SK-N-SH (cell line): ENCODE data around the gene PXN. TPM values are rescaled to one million over a fixed set of nuclear protein-coding genes. Genes with fewer than 3 reads are reported as not detected.
A peak's percentile ranks its signal among the peaks of the same experiment; 100 is the strongest.

ENCODE experiments used
- CTCF ChIA-PET: fragments of 300-600, 350-600 bp; formaldehyde crosslinking; extraction: SDS; loops from one replicate; lab custom pipeline; 2021; lab: Yijun Ruan, JAX
- POLR2A ChIA-PET: fragments of 350-600 bp; sonication (Branson Sonifier 250); formaldehyde crosslinking; extraction: SDS; loops from one replicate; lab custom pipeline; 2020; ENCODE audit warnings: antibody characterized with exemption, inconsistent platforms; lab: Yijun Ruan, JAX
- DNase-seq: peaks from one replicate; pipeline ENCODE4 v3.0.0; 2012
- H2AFZ ChIP-seq: fragments of 200-600 bp; sonication (generic); 2 replicates; pipeline ENCODE4 v1.8.1; 2016; ENCODE audit warnings: antibody characterized with exemption, mild to moderate bottlenecking, low read depth
- H3F3A ChIP-seq: fragments of 200-600 bp; sonication (generic); replicated peaks from 2 replicates; pipeline ENCODE3; 2016; ENCODE audit warnings: antibody characterized with exemption, mild to moderate bottlenecking; ENCODE audit not compliant: insufficient read depth
- H3K27ac ChIP-seq, 2 experiments: fragments of 200-500 bp in 1 of 2; fragments of 200-600 bp in 1 of 2; sonication (Bioruptor generic) in 1 of 2; sonication (generic), shearing (Covaris generic) in 1 of 2; 2 replicates each; pipeline versions ENCODE4 v1.5.1 to v1.6.1; 2014 to 2016; ENCODE audit warnings: low read depth in 2 of 2, inconsistent platforms in 1 of 2, low read length in 1 of 2, mild to moderate bottlenecking in 1 of 2, mixed read lengths in 1 of 2
- H3K27me3 ChIP-seq: fragments of 200-600 bp; sonication (generic), shearing (Covaris generic); 2 replicates; pipeline ENCODE4 v1.6.1; 2016; ENCODE audit warnings: mixed run types; ENCODE audit not compliant: insufficient read depth
- H3K36me3 ChIP-seq, 2 experiments: fragments of 200-500 bp in 1 of 2; fragments of 200-600 bp in 1 of 2; sonication (Bioruptor generic) in 1 of 2; sonication (generic) in 1 of 2; replicated peaks in 1 of 2; 2 replicates each; pipeline versions ENCODE3 to v1.5.1; 2014 to 2016; ENCODE audit warnings: low read length in 1 of 2, mild to moderate bottlenecking in 1 of 2; ENCODE audit not compliant: insufficient read depth in 2 of 2, control insufficient read depth in 1 of 2
- H3K4me1 ChIP-seq, 2 experiments: fragments of 200-500 bp in 1 of 2; fragments of 200-600 bp in 1 of 2; sonication (Bioruptor generic) in 1 of 2; sonication (generic), shearing (Covaris generic) in 1 of 2; 2 replicates each; pipeline versions ENCODE4 v1.5.1 to v1.6.1; 2014 to 2016; ENCODE audit warnings: low read depth in 1 of 2, low read length in 1 of 2, mixed run types in 1 of 2; ENCODE audit not compliant: insufficient read depth in 2 of 2, control insufficient read depth in 1 of 2
- H3K4me2 ChIP-seq: fragments of 200-600 bp; sonication (generic), shearing (Covaris generic); 2 replicates; pipeline ENCODE4 v1.6.1; 2017; ENCODE audit warnings: mixed run types
- H3K4me3 ChIP-seq, 2 experiments: fragments of 200-500 bp in 1 of 2; fragments of 200-600 bp in 1 of 2; sonication (Bioruptor generic) in 1 of 2; sonication (generic), shearing (Covaris generic) in 1 of 2; 2 replicates each; pipeline versions ENCODE4 v1.5.1 to v1.8.1; 2014 to 2016; ENCODE audit warnings: low read depth in 2 of 2, inconsistent platforms in 1 of 2, low read length in 1 of 2, mild to moderate bottlenecking in 1 of 2, mixed read lengths in 1 of 2, moderate library complexity in 1 of 2
- H3K79me2 ChIP-seq: fragments of 200-600 bp; sonication (generic); 2 replicates; pipeline ENCODE4 v1.8.1; 2017; ENCODE audit warnings: mild to moderate bottlenecking; ENCODE audit not compliant: insufficient read depth
- H3K9ac ChIP-seq: fragments of 200-600 bp; sonication (generic); 2 replicates; pipeline ENCODE4 v1.6.1; 2017; ENCODE audit warnings: mixed run types
- H3K9me2 ChIP-seq: fragments of 200-600 bp; sonication (generic); 2 replicates; pipeline ENCODE4 v1.6.1; 2017; ENCODE audit warnings: mixed run types
- H3K9me3 ChIP-seq: fragments of 200-600 bp; sonication (generic); 2 replicates; pipeline ENCODE4 v1.6.1; 2017; ENCODE audit warnings: mixed run types, mild to moderate bottlenecking, moderate library complexity
- H4K20me1 ChIP-seq: fragments of 200-600 bp; sonication (generic); 2 replicates; pipeline ENCODE4 v1.6.1; 2017; ENCODE audit warnings: mild to moderate bottlenecking, mixed run types; ENCODE audit not compliant: insufficient read depth
- ELF1 ChIP-seq: IDR thresholded peaks from 2 replicates; pipeline ENCODE4 v1.4.0; 2012
- EP300 ChIP-seq, 2 experiments: IDR thresholded peaks; 2 replicates each; pipeline versions ENCODE4 v1.4.0 to v1.6.1; 2012; ENCODE audit warnings: borderline replicate concordance in 1 of 2, low read depth in 1 of 2, low read length in 1 of 2
- EZH2phosphoT487 ChIP-seq: fragments of 200-600 bp; sonication (generic); IDR thresholded peaks from 2 replicates; pipeline ENCODE4 v1.6.1; 2017; ENCODE audit warnings: low read depth, mixed run types, mild to moderate bottlenecking, antibody characterized with exemption, moderate library complexity, borderline replicate concordance
- FOXM1 ChIP-seq: IDR thresholded peaks from 2 replicates; pipeline ENCODE4 v1.4.0; 2012; ENCODE audit warnings: low read depth, mild to moderate bottlenecking
- RCOR1 ChIP-seq: fragments of 150-350 bp; IDR thresholded peaks from 2 replicates; pipeline ENCODE4 v1.6.1; 2017; ENCODE audit warnings: antibody characterized with exemption, low read length
- SIN3A ChIP-seq: IDR thresholded peaks from 2 replicates; pipeline ENCODE4 v1.6.1; 2012; ENCODE audit warnings: low read depth, mild to moderate bottlenecking, low read length, moderate library complexity, borderline replicate concordance
- TAF1 ChIP-seq: IDR thresholded peaks from 2 replicates; pipeline ENCODE4 v1.6.1; 2012; ENCODE audit warnings: low read depth, mild to moderate bottlenecking, low read length, moderate library complexity, borderline replicate concordance
- TCF12 ChIP-seq: IDR thresholded peaks from 2 replicates; pipeline ENCODE4 v1.4.0; 2012
- TEAD4 ChIP-seq: IDR thresholded peaks from 2 replicates; pipeline ENCODE4 v1.4.0; 2012; ENCODE audit warnings: mild to moderate bottlenecking, borderline replicate concordance; ENCODE audit not compliant: insufficient read depth
- WGBS: methylation state at CpG from one replicate; pipeline ENCODE4 v1.1.6; 2017; ENCODE audit warnings: low lambda C conversion rate; 5-methylcytosine and 5-hydroxymethylcytosine counted together
- polyA plus RNA-seq, 3 experiments: library from polyadenylated mRNA; depleted of rRNA; stranded (reverse); fragments of >200 nt; gene quantifications; 2 replicates each; pipeline ENCODE4 v1.2.3, GENCODE V29; 2012
- TF ChIP-seq, protein P1 (sequence below): fragments of 150-350 bp; IDR thresholded peaks from 2 replicates; pipeline ENCODE4 v1.6.1; 2017; ENCODE audit warnings: antibody characterized with exemption, low read length, low read depth, borderline replicate concordance
- TF ChIP-seq, protein P2 (sequence below): IDR thresholded peaks from 2 replicates; pipeline ENCODE4 v1.4.0; 2012; ENCODE audit warnings: low read depth, borderline replicate concordance

Gene PXN
- polyA plus RNA-seq, 1 of the 3 experiments (the other 2 are of a cell fraction): 89.0 TPM

DNA sequence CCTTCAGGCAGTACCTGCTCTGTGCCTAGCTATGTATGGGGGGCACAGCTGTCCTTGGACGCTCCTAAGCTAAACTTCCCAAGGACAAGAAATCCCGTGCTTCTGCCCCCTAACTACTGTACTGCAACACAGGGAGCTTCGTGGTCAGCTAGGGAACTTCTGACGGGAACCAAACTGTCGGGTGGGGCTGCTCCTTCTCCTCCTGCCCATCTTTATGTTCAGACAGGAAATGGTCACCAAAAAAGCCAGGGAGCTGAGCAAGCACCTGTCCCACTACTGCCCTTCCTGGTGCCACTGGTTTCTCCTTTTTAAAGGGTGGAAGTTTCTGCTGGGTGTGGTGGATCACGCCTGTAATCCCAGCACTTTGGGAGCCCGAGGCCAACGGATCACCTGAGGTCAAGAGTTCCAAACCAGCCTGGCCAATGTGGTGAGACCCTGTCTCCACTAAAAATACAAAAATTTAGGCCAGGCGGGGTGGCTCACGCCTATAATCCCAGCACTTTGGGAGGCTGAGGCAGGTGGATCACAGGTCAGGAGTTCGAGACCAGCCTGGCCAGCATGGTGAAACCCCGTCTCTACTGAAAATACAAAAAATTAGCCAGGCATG lies 26.6 kb downstream of the PXN start:
- Histone ChIP-seq H3K79me2 (peaks cover 98% of the 10 kb centered on the region), H3F3A (peaks cover 39% of the 10 kb centered on the region), H3K9me2 (no peaks in the 10 kb centered on the region), H4K20me1 (peaks cover 48% of the 10 kb centered on the region), H3K27ac (peak overlapping the region in 1 of 2 experiments; percentile 100; a peak in 1 of 4 replicates), H3K4me1 (peaks cover 36 to 47% of the 10 kb centered on the region in 2 experiments; a peak in 3 of 4 replicates), H3K9me3 (no peaks in the 10 kb centered on the region), H3K27me3 (no peaks in the 10 kb centered on the region), H3K4me3 (no peak overlapping the region), H3K36me3 (peaks cover 0 to 12% of the 10 kb centered on the region in 2 experiments), H3K9ac (no peak overlapping the region), H2AFZ (no peak overlapping the region), H3K4me2 (no peak overlapping the region)
- ChIA-PET POLR2A (interaction anchor here (0.9 to 2.4 kb wide), 3 partner anchors 38 to 52 kb away, joined by 3 to 10 read pairs (median 4); partner anchors contain the start of genes RNU4-2 and RPLP0), CTCF (interaction anchor here (0.9 to 12.5 kb wide), 4 partner anchors 8 to 25 kb away, joined by 3 to 148 read pairs (median 63); partner anchors contain the start of gene PXN)
- WGBS: 91% methylated on average over 12 of the region's 12 CpGs
- no peak for DNase-seq
- TF ChIP-seq ELF1: no peak

DNA sequence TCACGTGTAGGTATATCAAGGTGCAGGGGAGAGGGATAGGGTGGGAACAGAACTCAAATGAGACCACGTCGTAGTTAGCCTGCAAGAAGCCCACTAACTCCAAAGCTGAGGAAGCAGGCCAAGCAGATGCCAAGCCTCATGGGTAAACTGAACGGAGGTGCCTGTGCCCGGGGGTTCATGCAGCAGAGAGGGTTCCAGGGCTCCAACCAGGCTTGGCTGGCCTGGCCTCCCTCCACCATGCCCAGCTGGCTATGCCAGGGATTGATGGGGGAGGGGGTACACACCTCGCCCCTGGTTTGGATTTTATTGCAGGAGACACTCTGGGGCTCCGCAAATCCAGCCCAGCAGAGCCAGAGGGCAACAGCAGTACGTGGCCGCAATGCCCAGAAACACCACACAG lies 27.3 kb downstream of the PXN start:
- Histone ChIP-seq H4K20me1 (peaks cover 41% of the 10 kb centered on the region), H3F3A (peaks cover 47% of the 10 kb centered on the region), H3K27me3 (no peaks in the 10 kb centered on the region), H3K36me3 (peaks cover 0 to 8% of the 10 kb centered on the region in 2 experiments), H3K9me2 (no peaks in the 10 kb centered on the region), H3K4me3 (no peak overlapping the region), H3K27ac (peak overlapping the region; percentile 34 to 100; a peak in 3 of 4 replicates), H3K79me2 (peaks cover 98% of the 10 kb centered on the region), H2AFZ (no peak overlapping the region), H3K4me1 (peaks cover 36 to 54% of the 10 kb centered on the region in 2 experiments; a peak in 3 of 4 replicates), H3K9ac (no peak overlapping the region), H3K4me2 (peak overlapping the region; percentile 42; the same call in 1 of the 2 replicates), H3K9me3 (no peaks in the 10 kb centered on the region)
- no peak for TF ChIP-seq TEAD4
- TF ChIP-seq TCF12: no peak
- TF ChIP-seq EP300 (IDR thresholded peaks at IDR 0.05; ENCODE audit: borderline replicate concordance in 1 of 2, low read depth in 1 of 2, low read length in 1 of 2): no peak
- TF ChIP-seq TAF1: no peak
- TF ChIP-seq, protein P1, sequence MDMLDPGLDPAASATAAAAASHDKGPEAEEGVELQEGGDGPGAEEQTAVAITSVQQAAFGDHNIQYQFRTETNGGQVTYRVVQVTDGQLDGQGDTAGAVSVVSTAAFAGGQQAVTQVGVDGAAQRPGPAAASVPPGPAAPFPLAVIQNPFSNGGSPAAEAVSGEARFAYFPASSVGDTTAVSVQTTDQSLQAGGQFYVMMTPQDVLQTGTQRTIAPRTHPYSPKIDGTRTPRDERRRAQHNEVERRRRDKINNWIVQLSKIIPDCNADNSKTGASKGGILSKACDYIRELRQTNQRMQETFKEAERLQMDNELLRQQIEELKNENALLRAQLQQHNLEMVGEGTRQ: no peak
- no peak for TF ChIP-seq FOXM1
- TF ChIP-seq, protein P2, sequence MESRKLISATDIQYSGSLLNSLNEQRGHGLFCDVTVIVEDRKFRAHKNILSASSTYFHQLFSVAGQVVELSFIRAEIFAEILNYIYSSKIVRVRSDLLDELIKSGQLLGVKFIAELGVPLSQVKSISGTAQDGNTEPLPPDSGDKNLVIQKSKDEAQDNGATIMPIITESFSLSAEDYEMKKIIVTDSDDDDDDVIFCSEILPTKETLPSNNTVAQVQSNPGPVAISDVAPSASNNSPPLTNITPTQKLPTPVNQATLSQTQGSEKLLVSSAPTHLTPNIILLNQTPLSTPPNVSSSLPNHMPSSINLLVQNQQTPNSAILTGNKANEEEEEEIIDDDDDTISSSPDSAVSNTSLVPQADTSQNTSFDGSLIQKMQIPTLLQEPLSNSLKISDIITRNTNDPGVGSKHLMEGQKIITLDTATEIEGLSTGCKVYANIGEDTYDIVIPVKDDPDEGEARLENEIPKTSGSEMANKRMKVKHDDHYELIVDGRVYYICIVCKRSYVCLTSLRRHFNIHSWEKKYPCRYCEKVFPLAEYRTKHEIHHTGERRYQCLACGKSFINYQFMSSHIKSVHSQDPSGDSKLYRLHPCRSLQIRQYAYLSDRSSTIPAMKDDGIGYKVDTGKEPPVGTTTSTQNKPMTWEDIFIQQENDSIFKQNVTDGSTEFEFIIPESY: no peak
- TF ChIP-seq SIN3A: no peak
- no peak for TF ChIP-seq RCOR1
- TF ChIP-seq EZH2phosphoT487: no peak
- ChIA-PET CTCF (interaction anchor here (0.9 to 12.5 kb wide), 5 partner anchors 9 to 26 kb away, joined by 3 to 148 read pairs (median 4); partner anchors contain the start of gene PXN), POLR2A (interaction anchor here (1.7 kb wide), 1 partner anchor 53 kb away, joined by 4 read pairs; the partner anchor contains the start of gene RNU4-2)
- WGBS: 81% methylated on average over 7 of the region's 9 CpGs
- no peak for DNase-seq
